WTC11 (cell line): Measurements from ENCODE around the gene GSPT2. TPM values are rescaled to one million over a fixed set of nuclear protein-coding genes. Genes with fewer than 3 reads are reported as not detected.

Experiments used
- ATAC-seq: fragments of 200-7000 bp; cut with Tn5 transposase; 2 replicates; pipeline ENCODE4 v1.10.0; 2021; ENCODE audit warnings: mild to moderate bottlenecking, moderate library complexity
- CTCF ChIA-PET: fragments of 300-600 bp; sonication (Branson Sonifier 250); formaldehyde crosslinking; loops from one replicate; lab custom pipeline; 2021; ENCODE audit warnings: antibody characterized with exemption; lab: Charles Lee
- POLR2A ChIA-PET: fragments of 350-600 bp; sonication (Branson Sonifier 250); formaldehyde crosslinking; loops from one replicate; lab custom pipeline; 2021; ENCODE audit warnings: antibody characterized with exemption; lab: Charles Lee
- DNase-seq: peaks from one replicate; pipeline ENCODE4 v3.0.0; 2021; ENCODE audit warnings: low spot score
- H3K27ac Mint-ChIP-seq: 2 replicates; pipeline ENCODE4 v1.8.0; 2021; ENCODE audit warnings: mixed read lengths
- H3K27me3 Mint-ChIP-seq: 2 replicates; pipeline ENCODE4 v1.8.0; 2021; ENCODE audit warnings: low read depth, mild to moderate bottlenecking, moderate library complexity, mixed read lengths
- H3K36me3 Mint-ChIP-seq: 2 replicates; pipeline ENCODE4 v1.8.0; 2021; ENCODE audit warnings: mixed read lengths
- H3K4me1 Mint-ChIP-seq: 2 replicates; pipeline ENCODE4 v1.8.0; 2022; ENCODE audit warnings: mixed read lengths
- H3K4me3 Mint-ChIP-seq: 2 replicates; pipeline ENCODE4 v1.8.0; 2021; ENCODE audit warnings: mild to moderate bottlenecking, moderate library complexity, mixed read lengths
- H3K9me3 Mint-ChIP-seq: 2 replicates; pipeline ENCODE4 v1.8.0; 2021; ENCODE audit warnings: mixed read lengths
- ATF1 ChIP-seq: sonication (generic); formaldehyde crosslinking; IDR thresholded peaks from 2 replicates; pipeline ENCODE4 v1.8.1; 2023; ENCODE audit warnings: mild to moderate bottlenecking, moderate library complexity, missing genetic modification reagents
- ELF4 ChIP-seq: sonication (generic); formaldehyde crosslinking; IDR thresholded peaks from 2 replicates; pipeline ENCODE4 v1.8.1; 2022; ENCODE audit warnings: low read depth, mild to moderate bottlenecking, moderate library complexity, missing genetic modification reagents
- ESRRA ChIP-seq: sonication (generic); formaldehyde crosslinking; IDR thresholded peaks from 2 replicates; pipeline ENCODE4 v1.8.1; 2022; ENCODE audit warnings: mild to moderate bottlenecking, missing genetic modification reagents, borderline replicate concordance
- ETV6 ChIP-seq: sonication (generic); formaldehyde crosslinking; IDR thresholded peaks from 2 replicates; pipeline ENCODE4 v1.8.1; 2022; ENCODE audit warnings: mild to moderate bottlenecking, missing genetic modification reagents
- FOXP1 ChIP-seq: sonication (generic); formaldehyde crosslinking; IDR thresholded peaks from 2 replicates; pipeline ENCODE4 v1.8.0; 2022; ENCODE audit warnings: missing genetic modification reagents, mild to moderate bottlenecking, moderate library complexity, borderline replicate concordance
- NFE2L1 ChIP-seq: sonication (generic); formaldehyde crosslinking; IDR thresholded peaks from 2 replicates; pipeline ENCODE4 v1.8.1; 2023; ENCODE audit warnings: missing genetic modification reagents
- NR2C2 ChIP-seq: sonication (generic); formaldehyde crosslinking; IDR thresholded peaks from 2 replicates; pipeline ENCODE4 v1.8.0; 2022; ENCODE audit warnings: mild to moderate bottlenecking, missing genetic modification reagents
- OVOL2 ChIP-seq: fragments of 250-450 bp; sonication (Bioruptor Pico); IDR thresholded peaks from 2 replicates; pipeline ENCODE4 v1.9.0; 2021; ENCODE audit warnings: mild to moderate bottlenecking, borderline replicate concordance
- PRRX2 ChIP-seq: fragments of 250-450 bp; sonication (Bioruptor Pico); IDR thresholded peaks from 2 replicates; pipeline ENCODE4 v1.8.0; 2021; ENCODE audit warnings: mild to moderate bottlenecking
- ZNF423 ChIP-seq: fragments of 250-450 bp; sonication (Bioruptor Pico); IDR thresholded peaks from 2 replicates; pipeline ENCODE4 v2.1.2; 2022; ENCODE audit warnings: mild to moderate bottlenecking, moderate library complexity
- ZNF671 ChIP-seq: fragments of 250-450 bp; sonication (Bioruptor Pico); IDR thresholded peaks from 2 replicates; pipeline ENCODE4 v1.8.0; 2021; ENCODE audit warnings: mild to moderate bottlenecking
- total RNA-seq: library from RNA; stranded (reverse); gene quantifications from 3 replicates; pipeline ENCODE4 v1.2.3, GENCODE V29; 2021
- TF ChIP-seq, protein P1 (sequence below): fragments of 250-450 bp; sonication (Bioruptor Pico); conservative IDR thresholded peaks from 2 replicates; pipeline ENCODE4 v1.9.0; 2021; ENCODE audit warnings: mild to moderate bottlenecking
- TF ChIP-seq, protein P2 (sequence below): sonication (generic); formaldehyde crosslinking; IDR thresholded peaks from 2 replicates; pipeline ENCODE4 v1.8.1; 2023; ENCODE audit warnings: mild to moderate bottlenecking, missing genetic modification reagents
- TF ChIP-seq, protein P3 (sequence below): sonication (generic); formaldehyde crosslinking; IDR thresholded peaks from 2 replicates; pipeline ENCODE4 v1.8.1; 2022; ENCODE audit warnings: missing genetic modification reagents, borderline replicate concordance
- TF ChIP-seq, protein P4 (sequence below): fragments of 250-450 bp; sonication (Bioruptor Pico); IDR thresholded peaks from 2 replicates; pipeline ENCODE4 v1.9.0; 2021; ENCODE audit warnings: mild to moderate bottlenecking
- TF ChIP-seq, protein P5 (sequence below): sonication (generic); formaldehyde crosslinking; IDR thresholded peaks from 2 replicates; pipeline ENCODE4 v1.8.1; 2022; ENCODE audit warnings: low read depth, missing genetic modification reagents, borderline replicate concordance
- TF ChIP-seq, protein P6 (sequence below): sonication (generic); formaldehyde crosslinking; IDR thresholded peaks from 2 replicates; pipeline ENCODE4 v1.8.1; 2023; ENCODE audit warnings: mild to moderate bottlenecking, missing genetic modification reagents, borderline replicate concordance

GSPT2 gene
- total RNA-seq, 1 experiment from 2014 or later: 25.9 TPM

DNA sequence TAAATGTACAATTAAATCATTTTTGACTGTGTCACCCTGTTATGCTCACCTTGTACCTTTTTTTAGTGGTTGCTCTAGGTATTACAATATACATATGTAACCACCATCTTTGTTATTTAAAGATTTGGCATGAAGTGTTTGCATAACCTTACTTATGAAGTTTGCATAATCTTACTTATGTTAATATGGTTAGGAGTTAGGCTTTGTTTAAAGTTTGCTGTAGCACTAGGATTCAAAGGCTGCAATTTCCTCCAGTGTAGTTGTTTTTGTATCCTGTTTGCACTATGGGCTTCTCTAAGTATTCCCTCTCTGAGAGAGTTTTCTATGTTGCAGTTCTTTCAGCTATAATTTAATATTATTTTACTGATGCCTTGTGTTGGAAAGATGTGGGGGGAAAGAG, 15.0 kb upstream of the GSPT2 start (continued):
- TF ChIP-seq, protein P1, sequence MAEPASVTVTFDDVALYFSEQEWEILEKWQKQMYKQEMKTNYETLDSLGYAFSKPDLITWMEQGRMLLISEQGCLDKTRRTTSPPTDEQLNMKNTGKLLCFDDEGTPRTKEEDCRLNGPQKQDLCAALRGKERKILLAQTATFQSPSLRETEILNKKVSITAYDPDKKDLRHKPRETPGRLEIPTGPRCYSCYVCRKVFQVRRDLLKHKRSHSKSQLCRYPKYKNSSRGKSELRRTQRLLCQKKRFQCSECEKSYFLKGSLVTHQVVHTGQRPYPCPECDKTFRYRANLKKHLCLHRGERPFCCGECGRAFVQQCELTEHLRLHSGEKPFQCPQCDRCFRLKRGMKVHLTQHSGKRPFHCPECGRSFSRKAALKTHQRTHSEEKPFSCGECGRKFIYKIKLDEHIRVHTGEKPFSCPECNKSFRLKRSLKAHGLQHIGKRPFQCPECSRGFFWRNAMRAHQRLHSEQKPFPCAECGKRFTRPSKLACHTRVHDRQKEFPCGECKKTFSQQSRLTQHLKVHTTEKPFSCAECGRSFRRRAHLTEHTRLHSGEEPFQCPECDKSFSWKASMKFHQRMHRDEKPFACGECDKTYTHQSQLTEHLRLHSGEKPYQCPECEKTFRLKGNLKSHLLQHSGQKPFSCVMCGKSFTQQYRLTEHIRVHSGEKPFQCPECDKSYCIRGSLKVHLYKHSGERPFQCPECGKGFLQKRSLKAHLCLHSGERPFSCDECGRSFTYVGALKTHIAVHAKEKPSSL: no peak
- TF ChIP-seq, protein P2, sequence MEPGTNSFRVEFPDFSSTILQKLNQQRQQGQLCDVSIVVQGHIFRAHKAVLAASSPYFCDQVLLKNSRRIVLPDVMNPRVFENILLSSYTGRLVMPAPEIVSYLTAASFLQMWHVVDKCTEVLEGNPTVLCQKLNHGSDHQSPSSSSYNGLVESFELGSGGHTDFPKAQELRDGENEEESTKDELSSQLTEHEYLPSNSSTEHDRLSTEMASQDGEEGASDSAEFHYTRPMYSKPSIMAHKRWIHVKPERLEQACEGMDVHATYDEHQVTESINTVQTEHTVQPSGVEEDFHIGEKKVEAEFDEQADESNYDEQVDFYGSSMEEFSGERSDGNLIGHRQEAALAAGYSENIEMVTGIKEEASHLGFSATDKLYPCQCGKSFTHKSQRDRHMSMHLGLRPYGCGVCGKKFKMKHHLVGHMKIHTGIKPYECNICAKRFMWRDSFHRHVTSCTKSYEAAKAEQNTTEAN (CRISPR knock-in tag): no peak
- TF ChIP-seq, protein P3, sequence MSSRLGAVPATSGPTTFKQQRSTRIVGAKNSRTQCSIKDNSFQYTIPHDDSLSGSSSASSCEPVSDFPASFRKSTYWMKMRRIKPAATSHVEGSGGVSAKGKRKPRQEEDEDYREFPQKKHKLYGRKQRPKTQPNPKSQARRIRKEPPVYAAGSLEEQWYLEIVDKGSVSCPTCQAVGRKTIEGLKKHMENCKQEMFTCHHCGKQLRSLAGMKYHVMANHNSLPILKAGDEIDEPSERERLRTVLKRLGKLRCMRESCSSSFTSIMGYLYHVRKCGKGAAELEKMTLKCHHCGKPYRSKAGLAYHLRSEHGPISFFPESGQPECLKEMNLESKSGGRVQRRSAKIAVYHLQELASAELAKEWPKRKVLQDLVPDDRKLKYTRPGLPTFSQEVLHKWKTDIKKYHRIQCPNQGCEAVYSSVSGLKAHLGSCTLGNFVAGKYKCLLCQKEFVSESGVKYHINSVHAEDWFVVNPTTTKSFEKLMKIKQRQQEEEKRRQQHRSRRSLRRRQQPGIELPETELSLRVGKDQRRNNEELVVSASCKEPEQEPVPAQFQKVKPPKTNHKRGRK (CRISPR knock-in tag): no peak

DNA sequence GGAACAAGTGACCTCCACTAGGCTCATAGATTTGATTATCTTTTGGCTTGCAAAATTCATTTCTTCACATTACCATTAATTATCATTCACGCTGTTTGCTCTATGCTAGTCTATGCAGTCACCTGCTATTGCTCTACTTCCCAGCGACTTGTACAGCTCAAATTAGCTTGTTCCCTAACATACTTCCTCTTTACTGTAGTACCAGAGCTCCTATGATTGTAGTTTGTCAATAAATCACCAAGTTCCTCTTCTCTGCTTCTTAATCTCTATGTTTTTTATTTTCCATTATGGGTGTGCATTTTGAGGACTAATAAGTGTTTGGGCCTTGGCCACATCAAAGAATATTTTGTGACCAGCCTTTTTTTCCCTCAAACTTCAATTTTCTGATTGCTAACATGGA, 6.2 kb upstream of the GSPT2 start:
- ChIA-PET POLR2A (no interaction called here), CTCF (no interaction called here)
- ATAC-seq: no peak

More for the DNA sequence above, 6.2 kb upstream of the GSPT2 start:
- H3K4me3 Mint-ChIP-seq: no peak overlapping the region
- H3K36me3 Mint-ChIP-seq: no peaks in the 10 kb centered on the region
- peaks cover 13% of the 10 kb centered on the region for H3K27me3 Mint-ChIP-seq
- no peak for DNase-seq
- TF ChIP-seq ESRRA (CRISPR knock-in tag) (no peak), ELF4 (CRISPR knock-in tag) (no peak), NFE2L1 (CRISPR knock-in tag) (no peak), ATF1 (CRISPR knock-in tag) (no peak), ZNF671 (CRISPR knock-in tag) (no peak), PRRX2 (CRISPR knock-in tag) (no peak), ZNF423 (CRISPR knock-in tag) (no peak), FOXP1 (CRISPR knock-in tag) (no peak), NR2C2 (CRISPR knock-in tag) (no peak), OVOL2 (CRISPR knock-in tag) (no peak), ETV6 (CRISPR knock-in tag) (no peak)
- TF ChIP-seq, protein P4, sequence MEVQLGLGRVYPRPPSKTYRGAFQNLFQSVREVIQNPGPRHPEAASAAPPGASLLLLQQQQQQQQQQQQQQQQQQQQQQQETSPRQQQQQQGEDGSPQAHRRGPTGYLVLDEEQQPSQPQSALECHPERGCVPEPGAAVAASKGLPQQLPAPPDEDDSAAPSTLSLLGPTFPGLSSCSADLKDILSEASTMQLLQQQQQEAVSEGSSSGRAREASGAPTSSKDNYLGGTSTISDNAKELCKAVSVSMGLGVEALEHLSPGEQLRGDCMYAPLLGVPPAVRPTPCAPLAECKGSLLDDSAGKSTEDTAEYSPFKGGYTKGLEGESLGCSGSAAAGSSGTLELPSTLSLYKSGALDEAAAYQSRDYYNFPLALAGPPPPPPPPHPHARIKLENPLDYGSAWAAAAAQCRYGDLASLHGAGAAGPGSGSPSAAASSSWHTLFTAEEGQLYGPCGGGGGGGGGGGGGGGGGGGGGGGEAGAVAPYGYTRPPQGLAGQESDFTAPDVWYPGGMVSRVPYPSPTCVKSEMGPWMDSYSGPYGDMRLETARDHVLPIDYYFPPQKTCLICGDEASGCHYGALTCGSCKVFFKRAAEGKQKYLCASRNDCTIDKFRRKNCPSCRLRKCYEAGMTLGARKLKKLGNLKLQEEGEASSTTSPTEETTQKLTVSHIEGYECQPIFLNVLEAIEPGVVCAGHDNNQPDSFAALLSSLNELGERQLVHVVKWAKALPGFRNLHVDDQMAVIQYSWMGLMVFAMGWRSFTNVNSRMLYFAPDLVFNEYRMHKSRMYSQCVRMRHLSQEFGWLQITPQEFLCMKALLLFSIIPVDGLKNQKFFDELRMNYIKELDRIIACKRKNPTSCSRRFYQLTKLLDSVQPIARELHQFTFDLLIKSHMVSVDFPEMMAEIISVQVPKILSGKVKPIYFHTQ: no peak
- TF ChIP-seq, protein P5, sequence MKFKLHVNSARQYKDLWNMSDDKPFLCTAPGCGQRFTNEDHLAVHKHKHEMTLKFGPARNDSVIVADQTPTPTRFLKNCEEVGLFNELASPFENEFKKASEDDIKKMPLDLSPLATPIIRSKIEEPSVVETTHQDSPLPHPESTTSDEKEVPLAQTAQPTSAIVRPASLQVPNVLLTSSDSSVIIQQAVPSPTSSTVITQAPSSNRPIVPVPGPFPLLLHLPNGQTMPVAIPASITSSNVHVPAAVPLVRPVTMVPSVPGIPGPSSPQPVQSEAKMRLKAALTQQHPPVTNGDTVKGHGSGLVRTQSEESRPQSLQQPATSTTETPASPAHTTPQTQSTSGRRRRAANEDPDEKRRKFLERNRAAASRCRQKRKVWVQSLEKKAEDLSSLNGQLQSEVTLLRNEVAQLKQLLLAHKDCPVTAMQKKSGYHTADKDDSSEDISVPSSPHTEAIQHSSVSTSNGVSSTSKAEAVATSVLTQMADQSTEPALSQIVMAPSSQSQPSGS: no peak
- TF ChIP-seq, protein P6, sequence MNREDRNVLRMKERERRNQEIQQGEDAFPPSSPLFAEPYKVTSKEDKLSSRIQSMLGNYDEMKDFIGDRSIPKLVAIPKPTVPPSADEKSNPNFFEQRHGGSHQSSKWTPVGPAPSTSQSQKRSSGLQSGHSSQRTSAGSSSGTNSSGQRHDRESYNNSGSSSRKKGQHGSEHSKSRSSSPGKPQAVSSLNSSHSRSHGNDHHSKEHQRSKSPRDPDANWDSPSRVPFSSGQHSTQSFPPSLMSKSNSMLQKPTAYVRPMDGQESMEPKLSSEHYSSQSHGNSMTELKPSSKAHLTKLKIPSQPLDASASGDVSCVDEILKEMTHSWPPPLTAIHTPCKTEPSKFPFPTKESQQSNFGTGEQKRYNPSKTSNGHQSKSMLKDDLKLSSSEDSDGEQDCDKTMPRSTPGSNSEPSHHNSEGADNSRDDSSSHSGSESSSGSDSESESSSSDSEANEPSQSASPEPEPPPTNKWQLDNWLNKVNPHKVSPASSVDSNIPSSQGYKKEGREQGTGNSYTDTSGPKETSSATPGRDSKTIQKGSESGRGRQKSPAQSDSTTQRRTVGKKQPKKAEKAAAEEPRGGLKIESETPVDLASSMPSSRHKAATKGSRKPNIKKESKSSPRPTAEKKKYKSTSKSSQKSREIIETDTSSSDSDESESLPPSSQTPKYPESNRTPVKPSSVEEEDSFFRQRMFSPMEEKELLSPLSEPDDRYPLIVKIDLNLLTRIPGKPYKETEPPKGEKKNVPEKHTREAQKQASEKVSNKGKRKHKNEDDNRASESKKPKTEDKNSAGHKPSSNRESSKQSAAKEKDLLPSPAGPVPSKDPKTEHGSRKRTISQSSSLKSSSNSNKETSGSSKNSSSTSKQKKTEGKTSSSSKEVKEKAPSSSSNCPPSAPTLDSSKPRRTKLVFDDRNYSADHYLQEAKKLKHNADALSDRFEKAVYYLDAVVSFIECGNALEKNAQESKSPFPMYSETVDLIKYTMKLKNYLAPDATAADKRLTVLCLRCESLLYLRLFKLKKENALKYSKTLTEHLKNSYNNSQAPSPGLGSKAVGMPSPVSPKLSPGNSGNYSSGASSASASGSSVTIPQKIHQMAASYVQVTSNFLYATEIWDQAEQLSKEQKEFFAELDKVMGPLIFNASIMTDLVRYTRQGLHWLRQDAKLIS (CRISPR knock-in tag): no peak
- H3K4me1 Mint-ChIP-seq: peaks cover 20% of the 10 kb centered on the region
- H3K9me3 Mint-ChIP-seq: no peaks in the 10 kb centered on the region
- H3K27ac Mint-ChIP-seq: no peak overlapping the region
